ENCODE data around the gene GAB2.

- TF ChIP-seq SUZ12 (IDR thresholded peaks at IDR 0.05; ENCODE audit: extremely low read depth, insufficient read depth, insufficient read length) (no peak), ZNF274 (IDR thresholded peaks at IDR 0.05; ENCODE audit: low read depth, low read length) (no peak)
These were observed 79.5 kb downstream of the GAB2 start for GRCh38 chr11:78338138-78338537.

All from NT2/D1 (cell line).